C1 segment of cervical spinal cord (tissue), 14 donors: Measurements from ENCODE around the gene ADSS1.

Source experiments
- DNase-seq, 14 donors: peaks; one replicate each; lab custom pipeline; 2025; lab: John Stamatoyannopoulos, UW

ADSS1 gene

GRCh38 chr14:104723651-104724406 lies at the start of gene ADSS1:
Gene ADSS1, plus strand, starts transcription at chr14:104724229. Its CDS starts 42 bp downstream, at chr14:104724271.
- peak in 10 of 14 donors; percentile 24 to 76 (median 60) for DNase-seq

GRCh38 chr14:104675447-104675846 lies 48.6 kb upstream of the ADSS1 start:
- no peak for DNase-seq

DNA sequence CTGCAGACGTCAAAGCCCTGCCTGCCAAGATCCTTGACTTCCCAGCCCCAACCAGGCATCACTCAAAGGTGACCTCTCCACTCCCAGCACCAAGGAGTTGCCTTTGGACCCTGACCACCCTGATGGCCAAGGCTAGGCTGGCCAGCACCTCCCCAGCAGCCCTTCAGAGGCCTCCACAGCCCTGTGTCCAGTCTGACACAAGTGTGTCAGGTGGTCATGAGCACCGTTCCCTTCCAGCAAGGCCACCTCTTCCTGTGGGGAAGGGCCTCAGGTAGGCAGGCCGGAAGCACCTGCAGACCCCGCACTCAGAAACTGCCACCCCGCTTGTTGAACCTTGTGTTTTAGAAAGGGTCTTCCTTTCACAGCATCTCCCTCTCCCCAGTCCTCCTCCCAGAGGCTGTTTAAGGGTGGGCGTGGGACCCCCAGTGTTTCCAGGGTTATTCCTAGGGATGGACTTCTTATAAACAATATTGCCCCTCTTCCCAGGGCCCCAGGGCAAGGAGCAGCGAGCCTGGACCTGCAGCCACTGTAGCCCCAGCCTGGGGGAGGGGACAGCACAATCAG lies 47.8 kb upstream of the ADSS1 start:
- no peak for DNase-seq

DNA sequence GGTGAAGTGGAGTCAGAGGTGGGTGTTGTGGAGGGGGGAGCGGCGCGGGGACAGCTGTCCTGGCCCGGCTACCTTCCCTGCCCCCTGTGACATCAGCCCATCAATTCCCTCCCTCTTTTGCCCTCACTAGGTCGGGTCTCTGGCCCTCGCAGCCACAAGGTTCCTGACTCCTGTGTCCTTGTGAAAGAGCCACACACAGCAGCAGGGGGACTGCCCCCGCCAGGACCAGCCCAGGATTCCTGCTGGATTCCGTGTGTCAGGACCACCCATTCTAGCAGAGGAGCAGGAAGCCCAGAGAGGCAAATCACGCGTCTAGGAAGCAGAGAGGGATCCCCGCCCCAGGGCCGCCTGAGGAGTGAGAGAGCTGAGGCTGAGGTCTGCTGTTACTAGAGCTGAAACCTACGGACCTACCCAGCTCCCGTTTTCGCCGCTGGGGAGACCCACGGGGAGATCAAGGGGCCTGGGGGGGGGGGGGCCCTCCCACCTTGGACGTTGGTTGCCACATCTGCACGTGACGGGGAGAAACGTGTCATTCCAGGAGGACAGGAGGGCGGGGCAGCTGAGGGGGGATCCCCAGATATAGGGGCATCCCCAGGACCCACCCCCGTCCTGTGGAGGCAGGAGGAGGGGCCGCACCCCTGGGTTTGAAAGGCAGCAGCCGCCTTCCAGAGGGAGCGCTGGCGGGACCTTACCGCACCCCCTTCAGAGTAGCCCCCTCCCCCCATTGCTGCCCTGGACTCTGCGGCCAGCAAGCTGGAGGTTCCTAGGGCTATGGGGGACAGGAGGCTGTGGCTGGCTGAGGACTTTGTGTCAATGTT lies 47.1 kb upstream of the ADSS1 start:
- no peak for DNase-seq

GRCh38 chr14:104677512-104678332 lies 46.3 kb upstream of the ADSS1 start:
- peak in 11 of 14 donors; percentile 41 to 86 (median 66) for DNase-seq

DNA sequence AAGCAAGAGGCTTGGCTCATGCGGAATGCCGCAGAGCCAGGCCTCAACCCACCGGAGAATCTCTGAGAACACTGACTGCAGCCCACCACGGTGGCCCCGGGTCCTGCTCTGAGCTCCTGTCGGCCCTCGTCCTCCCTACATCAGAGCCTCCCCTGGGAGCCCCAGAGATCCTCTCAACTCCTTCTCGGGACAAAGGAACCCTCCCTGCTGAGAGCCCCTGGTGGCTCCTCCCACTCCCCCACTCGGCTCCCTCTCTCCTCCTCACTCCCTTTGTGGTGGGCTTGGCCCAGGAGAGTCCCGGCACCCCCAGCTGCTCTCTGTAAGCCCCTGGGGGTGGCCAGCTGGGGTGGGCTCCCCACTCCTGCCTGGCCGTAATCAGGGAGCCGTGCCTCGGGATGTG lies 45.7 kb upstream of the ADSS1 start:
- peak in 2 of 14 donors; percentile 70 to 74 for DNase-seq

DNA sequence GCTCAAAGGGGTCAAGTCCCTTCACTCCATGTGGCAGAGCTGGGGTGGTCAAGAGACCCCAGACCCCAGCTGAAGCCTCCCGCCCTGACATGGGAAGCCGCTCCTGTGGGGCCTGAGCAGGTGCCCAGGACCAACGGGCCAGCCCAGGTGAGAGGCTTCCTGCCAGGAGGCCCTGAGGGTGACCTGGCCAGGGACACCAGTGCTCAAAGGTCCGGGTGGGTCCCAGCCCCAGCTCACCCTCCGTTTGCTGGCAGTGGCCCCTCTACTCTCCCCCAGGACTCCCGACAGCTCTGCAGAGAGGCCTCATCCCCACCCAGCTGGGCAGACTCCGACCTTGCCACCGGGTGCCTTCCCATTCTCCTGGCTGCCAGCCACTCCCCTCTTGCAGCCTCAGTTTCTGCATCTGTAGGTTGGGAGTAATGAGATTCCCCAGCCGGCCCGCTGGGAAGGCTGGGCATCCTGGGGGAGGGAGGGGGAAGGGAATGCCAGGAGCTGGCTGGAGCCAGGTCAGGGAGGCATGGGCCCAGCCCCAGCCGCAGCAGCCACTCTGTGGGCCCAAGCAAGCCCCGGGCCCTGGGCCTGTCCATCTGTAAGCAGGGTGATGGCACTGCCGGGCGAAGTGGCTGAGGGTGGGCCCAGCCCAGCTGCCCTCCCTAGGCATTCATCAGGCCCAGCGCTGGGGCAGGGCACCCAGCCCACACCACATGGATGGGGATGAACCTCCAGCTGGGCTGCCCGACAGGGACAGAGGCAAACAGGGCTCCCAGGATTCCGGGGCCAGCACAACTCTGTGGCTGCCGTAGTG lies 44.9 kb upstream of the ADSS1 start:
- DNase-seq, result peak in 6 of 14 donors; percentile 30 to 64 (median 48)

DNA sequence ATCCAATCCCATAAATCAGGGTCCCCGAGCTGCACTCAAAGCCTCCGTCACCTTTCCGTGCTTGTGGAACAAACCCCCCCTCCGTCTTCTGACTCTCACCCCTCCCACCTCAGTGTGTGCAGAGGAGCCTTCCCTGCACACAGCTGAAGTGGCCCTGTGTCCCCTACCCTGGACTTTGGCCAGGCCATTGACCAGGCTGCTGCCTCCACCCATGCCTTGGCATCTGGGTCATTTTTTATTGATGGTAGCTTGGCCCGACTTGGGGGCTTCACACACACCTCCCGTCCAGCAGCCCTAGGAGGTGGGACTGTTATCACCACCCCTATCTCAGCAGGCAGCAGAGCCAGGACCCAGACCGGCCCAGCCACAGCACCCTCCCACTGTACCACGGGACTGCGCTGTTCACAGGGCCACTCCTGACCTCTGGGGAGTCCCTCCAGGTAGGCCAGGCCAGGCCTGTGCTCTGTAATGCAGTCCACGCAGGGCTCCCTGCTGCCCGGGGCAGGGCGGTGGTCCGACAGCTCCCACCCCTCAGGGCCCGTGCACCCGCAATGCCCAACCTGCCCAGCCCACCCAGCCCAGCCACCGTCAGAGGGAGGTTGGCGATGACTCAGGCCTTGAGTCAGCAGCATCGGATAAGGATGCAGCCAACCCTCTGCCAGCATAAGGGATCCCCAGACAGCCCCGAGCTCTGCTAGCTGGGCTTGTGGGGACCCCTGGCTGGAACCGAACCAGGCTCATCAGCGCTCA lies 43.8 kb upstream of the ADSS1 start:
- peak in 6 of 14 donors; percentile 52 to 81 (median 68) for DNase-seq

DNA sequence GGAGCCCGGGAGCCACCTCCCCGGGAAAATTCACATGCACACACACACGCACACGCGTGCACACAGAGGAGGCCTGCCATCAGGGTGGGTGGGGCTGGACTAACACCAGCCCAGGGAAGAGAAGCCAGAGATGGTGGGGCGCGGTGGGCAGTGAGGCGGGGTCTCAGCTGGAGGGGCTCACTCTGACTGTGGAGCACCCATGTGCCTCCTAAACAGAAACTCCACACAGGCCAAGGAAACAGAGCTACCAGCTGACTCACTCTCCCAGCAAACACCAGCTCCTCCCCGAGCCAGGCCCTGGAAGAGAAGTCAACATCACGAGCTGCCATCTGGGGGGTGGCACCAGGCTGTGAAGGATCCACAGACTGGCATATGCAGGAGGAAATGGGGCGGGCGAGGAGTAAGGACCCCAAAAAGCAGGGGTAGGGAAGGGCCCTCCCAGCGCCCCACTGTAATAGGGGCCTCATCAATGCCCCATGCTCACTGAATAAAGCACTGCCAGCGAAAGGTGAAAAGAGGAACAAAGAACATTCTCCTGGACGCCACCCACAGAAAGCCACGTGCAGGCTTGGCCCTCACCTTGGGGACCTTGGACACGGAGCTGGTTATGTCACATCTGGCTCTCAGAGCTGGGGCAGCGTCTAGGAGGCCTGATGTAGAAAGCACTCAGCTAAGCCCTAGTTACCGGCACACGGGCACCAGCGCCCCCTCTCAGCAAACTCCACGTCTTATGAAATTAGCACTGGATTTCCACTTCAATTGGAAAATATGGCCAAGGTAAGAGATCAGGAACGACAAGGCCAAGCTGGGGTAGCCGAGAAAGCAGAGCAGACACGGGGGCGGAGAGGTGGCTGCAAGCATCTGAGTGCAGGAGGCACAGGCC lies 43.0 kb upstream of the ADSS1 start:
- peak in 11 of 14 donors; percentile 62 to 88 (median 78) for DNase-seq

- DNase-seq, result peak in 10 of 14 donors; percentile 40 to 83 (median 68)
Observed at GRCh38 chr14:104681689-104682074, 42.3 kb upstream of the ADSS1 start.

- DNase-seq, result no peak
Observed at GRCh38 chr14:104682107-104682593, 41.9 kb upstream of the ADSS1 start.

GRCh38 chr14:104683653-104684448 lies 40.2 kb upstream of the ADSS1 start:
- DNase-seq, result no peak

DNA sequence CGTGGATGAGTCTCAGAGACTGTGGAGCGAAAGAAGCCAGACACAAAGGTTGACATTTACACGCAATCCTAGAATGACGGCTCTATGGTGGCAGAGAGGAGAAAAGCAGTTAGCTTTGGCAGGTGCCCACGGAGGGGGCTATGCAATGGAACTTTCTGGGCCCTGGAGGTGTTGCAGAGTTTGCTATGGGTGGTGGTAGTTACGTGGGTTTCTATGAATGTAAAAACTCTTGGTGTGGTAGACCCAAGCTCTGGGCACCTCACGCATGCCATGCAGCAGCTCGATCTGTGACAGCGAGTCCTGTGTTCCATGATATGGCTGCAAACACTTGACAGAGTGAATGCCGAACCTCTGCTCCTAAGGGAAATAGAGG lies 39.6 kb upstream of the ADSS1 start:
- no peak for DNase-seq

- no peak for DNase-seq
Observed at GRCh38 chr14:104685216-104685997, 38.6 kb upstream of the ADSS1 start.

GRCh38 chr14:104685998-104686610 lies 37.9 kb upstream of the ADSS1 start:
- no peak for DNase-seq
